ENCODE measurements around the gene WIPF3. TPM values are rescaled to one million over a fixed set of nuclear protein-coding genes. Genes with fewer than 3 reads are reported as not detected.
A peak's percentile ranks its signal among the peaks of the same experiment; 100 is the strongest.

Gene WIPF3
- total RNA-seq, 1 donor from 2014 or later, result not detected

DNA sequence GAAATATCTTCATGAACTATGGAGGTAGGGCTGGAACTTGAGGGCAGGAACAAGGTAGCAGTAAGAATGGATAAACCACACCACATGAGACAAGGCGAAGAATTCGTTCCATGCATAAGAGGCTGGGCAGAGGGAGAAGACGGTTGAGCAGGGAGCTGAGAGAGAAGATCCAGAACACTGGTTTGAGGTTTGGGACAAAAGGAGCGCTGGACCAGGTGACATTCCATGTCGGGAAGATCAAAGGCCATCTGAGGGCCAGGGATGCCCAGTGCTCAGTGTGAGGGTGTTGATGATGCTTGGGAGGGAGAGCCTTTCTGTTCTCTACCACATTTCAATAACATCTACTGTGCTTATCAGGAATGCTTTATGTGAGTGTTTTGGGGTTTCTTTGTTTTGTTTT lies 52.8 kb downstream of the WIPF3 start:
- no peaks in the 10 kb centered on the region for H3K36me3 Mint-ChIP-seq (ENCODE audit: unreplicated experiment)
- TF ChIP-seq, protein P1, sequence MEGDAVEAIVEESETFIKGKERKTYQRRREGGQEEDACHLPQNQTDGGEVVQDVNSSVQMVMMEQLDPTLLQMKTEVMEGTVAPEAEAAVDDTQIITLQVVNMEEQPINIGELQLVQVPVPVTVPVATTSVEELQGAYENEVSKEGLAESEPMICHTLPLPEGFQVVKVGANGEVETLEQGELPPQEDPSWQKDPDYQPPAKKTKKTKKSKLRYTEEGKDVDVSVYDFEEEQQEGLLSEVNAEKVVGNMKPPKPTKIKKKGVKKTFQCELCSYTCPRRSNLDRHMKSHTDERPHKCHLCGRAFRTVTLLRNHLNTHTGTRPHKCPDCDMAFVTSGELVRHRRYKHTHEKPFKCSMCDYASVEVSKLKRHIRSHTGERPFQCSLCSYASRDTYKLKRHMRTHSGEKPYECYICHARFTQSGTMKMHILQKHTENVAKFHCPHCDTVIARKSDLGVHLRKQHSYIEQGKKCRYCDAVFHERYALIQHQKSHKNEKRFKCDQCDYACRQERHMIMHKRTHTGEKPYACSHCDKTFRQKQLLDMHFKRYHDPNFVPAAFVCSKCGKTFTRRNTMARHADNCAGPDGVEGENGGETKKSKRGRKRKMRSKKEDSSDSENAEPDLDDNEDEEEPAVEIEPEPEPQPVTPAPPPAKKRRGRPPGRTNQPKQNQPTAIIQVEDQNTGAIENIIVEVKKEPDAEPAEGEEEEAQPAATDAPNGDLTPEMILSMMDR (IDR thresholded peaks at IDR 0.05), result no peak
- no peak overlapping the region for H3K4me3 Mint-ChIP-seq (ENCODE audit: unreplicated experiment)
- H3K27ac Mint-ChIP-seq (ENCODE audit: unreplicated experiment), result peak overlapping the region; percentile 13
- peaks cover 17% of the 10 kb centered on the region for H3K27me3 Mint-ChIP-seq (ENCODE audit: unreplicated experiment)
- H3K4me1 Mint-ChIP-seq (ENCODE audit: unreplicated experiment), result peaks cover 13% of the 10 kb centered on the region
- DNase-seq (ENCODE audit: extremely low spot score, unreplicated experiment), result no peak
- H3K9me3 Mint-ChIP-seq (ENCODE audit: unreplicated experiment), result no peaks in the 10 kb centered on the region

DNA sequence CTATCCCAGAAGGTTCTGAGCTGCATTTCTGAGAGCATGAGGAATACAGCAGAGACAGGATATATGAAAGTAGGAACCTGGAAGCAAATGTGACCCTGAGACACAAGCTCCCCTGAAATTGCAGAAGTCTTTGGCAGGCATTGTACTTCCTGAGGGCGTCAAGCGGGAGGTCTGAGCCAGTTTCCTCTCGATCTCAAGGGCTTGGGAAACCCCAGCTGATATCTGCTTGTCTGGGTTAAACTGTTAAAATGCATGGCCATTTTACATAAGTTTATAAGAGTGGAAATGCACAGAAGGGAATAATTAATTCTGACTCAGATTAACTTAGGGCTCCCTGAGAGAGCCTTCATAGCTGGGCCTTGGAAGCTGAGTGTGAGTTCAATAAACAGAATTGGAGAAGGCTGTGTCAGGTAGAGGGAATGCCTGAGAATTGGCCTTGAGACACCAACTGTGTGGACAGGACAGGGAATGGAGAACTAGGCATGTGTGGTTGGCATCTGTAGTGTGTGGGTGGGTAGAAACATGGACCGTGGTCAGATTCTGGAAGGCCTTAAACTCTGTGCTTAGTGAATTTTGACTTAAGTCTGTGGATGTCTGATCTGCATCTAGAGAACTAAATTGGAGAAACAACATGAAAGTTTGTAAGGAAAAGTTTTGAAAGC lies 53.3 kb downstream of the WIPF3 start:
- Mint-ChIP-seq H3K4me1 (ENCODE audit: unreplicated experiment) (peaks cover 16% of the 10 kb centered on the region), H3K4me3 (ENCODE audit: unreplicated experiment) (no peak overlapping the region), H3K27ac (ENCODE audit: unreplicated experiment) (no peak overlapping the region), H3K9me3 (ENCODE audit: unreplicated experiment) (no peaks in the 10 kb centered on the region), H3K36me3 (ENCODE audit: unreplicated experiment) (no peaks in the 10 kb centered on the region), H3K27me3 (ENCODE audit: unreplicated experiment) (peaks cover 14% of the 10 kb centered on the region)
- TF ChIP-seq, protein P1 (IDR thresholded peaks at IDR 0.05), result no peak
- DNase-seq (ENCODE audit: extremely low spot score, unreplicated experiment), result no peak

DNA sequence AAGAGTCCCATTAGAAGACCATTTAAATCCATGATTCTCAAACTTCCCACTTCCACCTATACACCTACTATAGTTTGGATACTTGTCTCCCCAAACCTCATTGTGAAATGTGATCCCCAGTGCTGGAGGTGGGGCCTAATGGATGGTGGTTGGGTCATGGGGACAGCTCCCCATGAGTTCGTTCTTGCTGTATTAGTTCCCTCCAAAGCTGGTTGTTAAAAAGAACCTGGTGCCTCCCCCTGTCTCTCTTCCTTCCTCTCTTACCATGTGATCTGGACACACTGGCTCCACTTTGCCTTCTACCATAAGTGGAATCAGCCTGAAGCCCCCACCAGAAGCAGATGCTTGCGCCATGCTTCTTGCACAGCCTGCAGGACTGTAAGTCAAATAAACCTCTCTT lies 53.9 kb downstream of the WIPF3 start:
- Mint-ChIP-seq H3K36me3 (ENCODE audit: unreplicated experiment) (no peaks in the 10 kb centered on the region), H3K27ac (ENCODE audit: unreplicated experiment) (no peak overlapping the region), H3K4me1 (ENCODE audit: unreplicated experiment) (peaks cover 21% of the 10 kb centered on the region), H3K27me3 (ENCODE audit: unreplicated experiment) (peaks cover 11% of the 10 kb centered on the region), H3K4me3 (ENCODE audit: unreplicated experiment) (no peak overlapping the region), H3K9me3 (ENCODE audit: unreplicated experiment) (no peaks in the 10 kb centered on the region)
- TF ChIP-seq, protein P1 (IDR thresholded peaks at IDR 0.05), result no peak
- DNase-seq (ENCODE audit: extremely low spot score, unreplicated experiment), result no peak

DNA sequence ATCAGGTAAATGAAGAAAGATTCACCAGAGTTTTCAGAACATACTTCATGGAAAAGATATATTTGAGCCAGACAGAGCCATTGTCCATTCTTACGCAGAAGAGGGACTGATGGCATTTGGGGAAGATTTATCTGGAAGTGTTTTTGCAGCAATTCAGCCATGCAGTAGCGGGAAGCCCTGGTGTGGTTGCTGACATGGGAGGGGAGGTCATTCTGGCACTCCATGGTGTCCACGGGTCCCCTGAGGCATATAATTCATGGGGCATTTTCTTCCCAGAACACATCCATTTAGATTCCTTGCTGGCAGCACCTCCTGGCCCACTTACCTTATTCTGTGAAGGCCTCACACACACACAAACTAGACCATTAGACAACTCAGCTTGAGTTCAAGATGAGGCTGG lies 55.6 kb downstream of the WIPF3 start:
- TF ChIP-seq, protein P1 (IDR thresholded peaks at IDR 0.05), result no peak
- H3K9me3 Mint-ChIP-seq (ENCODE audit: unreplicated experiment), result no peaks in the 10 kb centered on the region
- no peak overlapping the region for H3K27ac Mint-ChIP-seq (ENCODE audit: unreplicated experiment)
- H3K27me3 Mint-ChIP-seq (ENCODE audit: unreplicated experiment), result no peaks in the 10 kb centered on the region
- no peaks in the 10 kb centered on the region for H3K36me3 Mint-ChIP-seq (ENCODE audit: unreplicated experiment)
- peaks cover 37% of the 10 kb centered on the region for H3K4me1 Mint-ChIP-seq (ENCODE audit: unreplicated experiment)
- H3K4me3 Mint-ChIP-seq (ENCODE audit: unreplicated experiment), result no peak overlapping the region
- no peak for DNase-seq (ENCODE audit: extremely low spot score, unreplicated experiment)

DNA sequence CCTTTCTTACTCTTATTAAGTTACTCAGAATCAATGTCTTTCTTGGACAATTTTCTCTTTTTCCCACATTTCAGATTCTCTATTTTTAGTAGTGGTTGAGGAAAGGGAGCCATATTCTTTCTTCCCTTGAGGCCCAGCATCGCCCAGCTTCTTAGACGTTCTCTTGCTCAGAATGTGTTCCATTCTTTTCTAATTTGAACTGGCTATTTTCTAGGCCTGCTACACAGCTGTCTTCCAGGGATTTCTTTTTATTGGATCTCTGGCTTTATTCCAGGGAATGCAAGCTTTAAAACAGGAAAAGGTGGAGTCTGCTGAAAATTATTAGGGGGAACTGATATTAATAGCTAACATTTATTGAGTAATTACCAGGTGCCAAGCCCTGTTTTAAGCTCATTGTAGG lies 58.3 kb downstream of the WIPF3 start:
- Mint-ChIP-seq H3K4me3 (ENCODE audit: unreplicated experiment) (no peak overlapping the region), H3K27ac (ENCODE audit: unreplicated experiment) (peak overlapping the region; percentile 40), H3K4me1 (ENCODE audit: unreplicated experiment) (peaks cover 28% of the 10 kb centered on the region), H3K27me3 (ENCODE audit: unreplicated experiment) (no peaks in the 10 kb centered on the region), H3K36me3 (ENCODE audit: unreplicated experiment) (no peaks in the 10 kb centered on the region), H3K9me3 (ENCODE audit: unreplicated experiment) (no peaks in the 10 kb centered on the region)
- no peak for DNase-seq (ENCODE audit: extremely low spot score, unreplicated experiment)
- TF ChIP-seq, protein P1 (IDR thresholded peaks at IDR 0.05), result no peak
